Ovary (tissue), 3 donors: ENCODE results near the gene SORCS2.

Source experiments
- POLR2A ChIP-seq: fragments of 450-650 bp; IDR thresholded peaks from one replicate; pipeline ENCODE4 v1.6.1; 2017; ENCODE audit warnings: antibody characterized with exemption, mild to moderate bottlenecking, moderate library complexity
- TF ChIP-seq, protein P1 (sequence below), 3 donors: fragments of 450-650 bp in 2 of 3; fragments of 200-600 bp in 1 of 3; IDR thresholded peaks; one replicate each; pipeline versions ENCODE4 v1.5.1 to v1.8.0; 2016 to 2022; ENCODE audit warnings: antibody characterized with exemption in 3 of 3, mild to moderate bottlenecking in 1 of 3
- donor health status: DM: no; HTN: no; CAD: no.

DNA sequence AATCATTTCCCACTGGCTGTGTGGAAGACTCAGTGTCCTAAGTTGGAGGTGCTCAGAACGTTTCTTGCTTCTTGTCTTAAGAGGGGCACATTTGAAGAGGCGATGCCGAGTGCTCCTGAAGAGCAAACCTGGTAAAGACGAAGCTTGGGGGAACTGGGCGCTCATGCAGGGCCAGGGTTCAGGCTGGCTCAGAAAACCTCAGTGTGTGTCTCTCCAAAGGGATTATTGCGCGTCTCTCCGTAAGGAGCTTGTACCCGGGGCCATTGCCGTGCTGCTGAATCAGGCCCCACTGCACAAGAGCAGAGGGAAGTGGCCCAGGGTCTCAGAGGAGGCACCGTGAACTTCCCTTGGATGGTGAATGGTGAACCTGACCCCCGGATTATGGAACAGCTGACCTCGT lies 198.0 kb downstream of the SORCS2 start:
- TF ChIP-seq, protein P1, sequence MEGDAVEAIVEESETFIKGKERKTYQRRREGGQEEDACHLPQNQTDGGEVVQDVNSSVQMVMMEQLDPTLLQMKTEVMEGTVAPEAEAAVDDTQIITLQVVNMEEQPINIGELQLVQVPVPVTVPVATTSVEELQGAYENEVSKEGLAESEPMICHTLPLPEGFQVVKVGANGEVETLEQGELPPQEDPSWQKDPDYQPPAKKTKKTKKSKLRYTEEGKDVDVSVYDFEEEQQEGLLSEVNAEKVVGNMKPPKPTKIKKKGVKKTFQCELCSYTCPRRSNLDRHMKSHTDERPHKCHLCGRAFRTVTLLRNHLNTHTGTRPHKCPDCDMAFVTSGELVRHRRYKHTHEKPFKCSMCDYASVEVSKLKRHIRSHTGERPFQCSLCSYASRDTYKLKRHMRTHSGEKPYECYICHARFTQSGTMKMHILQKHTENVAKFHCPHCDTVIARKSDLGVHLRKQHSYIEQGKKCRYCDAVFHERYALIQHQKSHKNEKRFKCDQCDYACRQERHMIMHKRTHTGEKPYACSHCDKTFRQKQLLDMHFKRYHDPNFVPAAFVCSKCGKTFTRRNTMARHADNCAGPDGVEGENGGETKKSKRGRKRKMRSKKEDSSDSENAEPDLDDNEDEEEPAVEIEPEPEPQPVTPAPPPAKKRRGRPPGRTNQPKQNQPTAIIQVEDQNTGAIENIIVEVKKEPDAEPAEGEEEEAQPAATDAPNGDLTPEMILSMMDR (IDR thresholded peaks at IDR 0.05) = no peak
- TF ChIP-seq POLR2A = no peak
